Measurements from ENCODE around the gene RSPO1.

- TF ChIP-seq ASH2L (IDR thresholded peaks at IDR 0.05; ENCODE audit: borderline replicate concordance, low read depth) (no peak), EZH2 (IDR thresholded peaks at IDR 0.05; ENCODE audit: borderline replicate concordance, control insufficient read depth, low read depth, low read length) (no peak), SPI1 (IDR thresholded peaks at IDR 0.05; ENCODE audit: borderline replicate concordance, insufficient read depth, low read depth, low read length) (no peak), ZSCAN29 (IDR thresholded peaks at IDR 0.05) (no peak), MEF2A (IDR thresholded peaks at IDR 0.05; ENCODE audit: insufficient read depth, low read depth, low read length) (no peak), USF1 (IDR thresholded peaks at IDR 0.05; ENCODE audit: borderline replicate concordance, extremely low read length, insufficient read depth, low read depth, low read length) (no peak)
Measured at GRCh38 chr1:37672136-37672870, 37.6 kb upstream of the RSPO1 start.
